AG04449 (cell line): Measurements from ENCODE around the gene KLC1.

Experiments used
- CTCF ChIA-PET: fragments of 350-600 bp; formaldehyde crosslinking; extraction: SDS; loops from one replicate; lab custom pipeline; 2021; ENCODE audit warnings: antibody characterized with exemption; lab: Yijun Ruan, JAX
- POLR2A ChIA-PET: fragments of 400-600, 350-600 bp; formaldehyde crosslinking; extraction: SDS; loops from one replicate; lab custom pipeline; 2020; ENCODE audit warnings: antibody characterized with exemption, inconsistent platforms; lab: Yijun Ruan, JAX
- DNase-seq: peaks from one replicate; pipeline ENCODE4 v3.0.0-alpha.2; 2010; ENCODE audit warnings: low read depth, low spot score
- H3K4me3 ChIP-seq: 2 replicates; pipeline ENCODE4 v1.5.1; 2011; ENCODE audit warnings: low read depth, mild to moderate bottlenecking, control low read depth, low read length
- TF ChIP-seq, protein P1 (sequence below): IDR thresholded peaks from one replicate; pipeline ENCODE4 v1.5.1; 2011; ENCODE audit warnings: mild to moderate bottlenecking, moderate library complexity, low read length, control low read depth, inconsistent platforms; ENCODE audit not compliant: insufficient read depth; ENCODE audit errors: missing control alignments

Gene KLC1

GRCh38 chr14:103656756-103657133 lies 27.7 kb downstream of the KLC1 start:
- no peak for DNase-seq
- ChIA-PET POLR2A (interaction anchor here (0.7 to 1.0 kb wide), 2 partner anchors 8 to 50 kb away, joined by 3 to 4 read pairs; no protein-coding TSS in a partner anchor), CTCF (interaction anchor here (1.0 kb wide), 1 partner anchor 29 kb away, joined by 3 read pairs; no protein-coding TSS in a partner anchor)
- TF ChIP-seq, protein P1, sequence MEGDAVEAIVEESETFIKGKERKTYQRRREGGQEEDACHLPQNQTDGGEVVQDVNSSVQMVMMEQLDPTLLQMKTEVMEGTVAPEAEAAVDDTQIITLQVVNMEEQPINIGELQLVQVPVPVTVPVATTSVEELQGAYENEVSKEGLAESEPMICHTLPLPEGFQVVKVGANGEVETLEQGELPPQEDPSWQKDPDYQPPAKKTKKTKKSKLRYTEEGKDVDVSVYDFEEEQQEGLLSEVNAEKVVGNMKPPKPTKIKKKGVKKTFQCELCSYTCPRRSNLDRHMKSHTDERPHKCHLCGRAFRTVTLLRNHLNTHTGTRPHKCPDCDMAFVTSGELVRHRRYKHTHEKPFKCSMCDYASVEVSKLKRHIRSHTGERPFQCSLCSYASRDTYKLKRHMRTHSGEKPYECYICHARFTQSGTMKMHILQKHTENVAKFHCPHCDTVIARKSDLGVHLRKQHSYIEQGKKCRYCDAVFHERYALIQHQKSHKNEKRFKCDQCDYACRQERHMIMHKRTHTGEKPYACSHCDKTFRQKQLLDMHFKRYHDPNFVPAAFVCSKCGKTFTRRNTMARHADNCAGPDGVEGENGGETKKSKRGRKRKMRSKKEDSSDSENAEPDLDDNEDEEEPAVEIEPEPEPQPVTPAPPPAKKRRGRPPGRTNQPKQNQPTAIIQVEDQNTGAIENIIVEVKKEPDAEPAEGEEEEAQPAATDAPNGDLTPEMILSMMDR = no peak
- no peak overlapping the region for H3K4me3 ChIP-seq

DNA sequence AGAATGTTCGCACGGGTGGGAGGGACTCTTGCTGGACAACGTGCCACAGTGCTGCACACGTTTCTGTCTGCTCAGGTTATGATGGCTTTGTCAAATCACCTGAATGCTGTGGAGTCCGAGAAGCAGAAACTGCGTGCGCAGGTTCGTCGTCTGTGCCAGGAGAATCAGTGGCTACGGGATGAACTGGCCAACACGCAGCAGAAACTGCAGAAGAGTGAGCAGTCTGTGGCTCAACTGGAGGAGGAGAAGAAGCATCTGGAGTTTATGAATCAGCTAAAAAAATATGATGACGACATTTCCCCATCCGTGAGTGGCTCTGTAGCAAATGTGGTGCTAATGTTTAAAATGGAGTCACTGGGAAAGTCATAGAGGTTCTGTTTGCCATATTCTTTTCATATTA lies 28.5 kb downstream of the KLC1 start:
- TF ChIP-seq, protein P1 = no peak
- ChIA-PET POLR2A (interaction anchor here (0.7 to 1.0 kb wide), 2 partner anchors 8 to 50 kb away, joined by 3 to 4 read pairs; no protein-coding TSS in a partner anchor), CTCF (no interaction called here)
- no peak overlapping the region for H3K4me3 ChIP-seq
- peak; percentile 59 for DNase-seq

DNA sequence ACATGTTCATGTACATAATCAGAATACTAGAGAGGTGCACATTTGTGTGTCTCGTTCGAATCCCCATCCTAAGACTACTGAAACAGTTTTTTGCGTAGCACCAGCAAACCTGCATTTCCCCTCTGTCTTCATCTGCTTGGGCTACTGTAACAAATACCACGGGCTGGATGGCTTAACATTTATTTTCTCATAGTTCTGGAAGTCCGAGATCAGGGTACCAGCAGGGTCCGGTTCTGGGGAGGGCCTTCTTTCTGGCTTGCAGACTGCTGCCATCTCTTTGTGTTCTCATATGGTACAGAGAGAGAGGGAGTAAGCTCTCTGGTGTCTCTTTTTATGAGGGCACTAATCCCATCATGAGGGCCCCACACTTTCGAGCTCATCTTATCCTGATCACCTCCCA lies 30.6 kb downstream of the KLC1 start:
- TF ChIP-seq, protein P1 = no peak
- DNase-seq = no peak
- CTCF ChIA-PET = no interaction called here
- no peak overlapping the region for H3K4me3 ChIP-seq
- POLR2A ChIA-PET = no interaction called here

GRCh38 chr14:103662029-103662428 lies 33.0 kb downstream of the KLC1 start:
- POLR2A ChIA-PET = no interaction called here
- DNase-seq = no peak
- CTCF ChIA-PET = no interaction called here
- TF ChIP-seq, protein P1 = no peak
- H3K4me3 ChIP-seq = no peak overlapping the region

- POLR2A ChIA-PET = no interaction called here
- DNase-seq = no peak
- CTCF ChIA-PET = no interaction called here
- TF ChIP-seq, protein P1 = no peak
- no peak overlapping the region for H3K4me3 ChIP-seq
These were observed 33.6 kb downstream of the KLC1 start for GRCh38 chr14:103662591-103662990.

GRCh38 chr14:103663506-103663905 lies 34.5 kb downstream of the KLC1 start:
- ChIA-PET POLR2A (interaction anchor here (1.5 kb wide), 1 partner anchor 35 kb away, joined by 3 read pairs; the partner anchor contains the start of gene KLC1), CTCF (no interaction called here)
- no peak for DNase-seq
- TF ChIP-seq, protein P1 = no peak
- no peak overlapping the region for H3K4me3 ChIP-seq
